ENCODE results near the gene CALHM2.

CALHM2 gene

GRCh38 chr10:103451831-103452505, at the start of gene CALHM2:
TSS of gene CALHM2 (minus strand) at chr10:103452370. CDS start at chr10:103449941, 2,429 bp downstream.
- peak within 1 kb of the TSS; percentile 96 for H3K4me3 Mint-ChIP-seq
- no peaks in the 10 kb centered on the region for H3K9me3 Mint-ChIP-seq
- peaks cover 33% of the 10 kb centered on the region for H3K36me3 Mint-ChIP-seq
- peak; percentile 86 for ATAC-seq
- H3K27me3 Mint-ChIP-seq = no peaks in the 10 kb centered on the region
- H3K27ac Mint-ChIP-seq = peak within 1 kb of the TSS; percentile 88
- peaks cover 62% of the 10 kb centered on the region for H3K4me1 Mint-ChIP-seq

GRCh38 chr10:103501186-103501585, 49.0 kb upstream of the CALHM2 start:
- peaks cover 6% of the 10 kb centered on the region for H3K4me1 Mint-ChIP-seq
- H3K4me3 Mint-ChIP-seq = no peak overlapping the region
- H3K27me3 Mint-ChIP-seq = peaks cover 71% of the 10 kb centered on the region
- ATAC-seq = no peak
- H3K9me3 Mint-ChIP-seq = no peaks in the 10 kb centered on the region
- no peaks in the 10 kb centered on the region for H3K36me3 Mint-ChIP-seq
- no peak overlapping the region for H3K27ac Mint-ChIP-seq

- Mint-ChIP-seq H3K27ac (no peak overlapping the region), H3K4me1 (peaks cover 6% of the 10 kb centered on the region), H3K36me3 (no peaks in the 10 kb centered on the region), H3K9me3 (no peaks in the 10 kb centered on the region), H3K4me3 (no peak overlapping the region), H3K27me3 (peaks cover 67% of the 10 kb centered on the region)
- no peak for ATAC-seq
Observed at GRCh38 chr10:103500481-103500880, 48.3 kb upstream of the CALHM2 start.

GRCh38 chr10:103499881-103500280, 47.7 kb upstream of the CALHM2 start:
- Mint-ChIP-seq H3K9me3 (no peaks in the 10 kb centered on the region), H3K27ac (no peak overlapping the region), H3K27me3 (peaks cover 72% of the 10 kb centered on the region), H3K4me1 (peaks cover 6% of the 10 kb centered on the region), H3K36me3 (no peaks in the 10 kb centered on the region), H3K4me3 (no peak overlapping the region)
- no peak for ATAC-seq

- no peak overlapping the region for H3K27ac Mint-ChIP-seq
- H3K36me3 Mint-ChIP-seq = no peaks in the 10 kb centered on the region
- no peaks in the 10 kb centered on the region for H3K9me3 Mint-ChIP-seq
- ATAC-seq = no peak
- no peak overlapping the region for H3K4me3 Mint-ChIP-seq
- peaks cover 75% of the 10 kb centered on the region for H3K27me3 Mint-ChIP-seq
- H3K4me1 Mint-ChIP-seq = peaks cover 7% of the 10 kb centered on the region
Observed at GRCh38 chr10:103498936-103499638, 46.9 kb upstream of the CALHM2 start.

- Mint-ChIP-seq H3K4me1 (peaks cover 18% of the 10 kb centered on the region), H3K36me3 (no peaks in the 10 kb centered on the region), H3K27ac (no peak overlapping the region), H3K9me3 (no peaks in the 10 kb centered on the region), H3K4me3 (no peak overlapping the region), H3K27me3 (peaks cover 71% of the 10 kb centered on the region)
- ATAC-seq = no peak
Observed at GRCh38 chr10:103497161-103497915, 45.2 kb upstream of the CALHM2 start.

GRCh38 chr10:103495321-103495720, 43.2 kb upstream of the CALHM2 start:
- Mint-ChIP-seq H3K4me3 (no peak overlapping the region), H3K27me3 (peaks cover 61% of the 10 kb centered on the region), H3K27ac (no peak overlapping the region), H3K4me1 (peaks cover 32% of the 10 kb centered on the region), H3K9me3 (no peaks in the 10 kb centered on the region), H3K36me3 (no peaks in the 10 kb centered on the region)
- ATAC-seq = no peak

- Mint-ChIP-seq H3K27me3 (peaks cover 51% of the 10 kb centered on the region), H3K4me3 (peak overlapping the region; percentile 58), H3K4me1 (peaks cover 43% of the 10 kb centered on the region), H3K27ac (no peak overlapping the region), H3K9me3 (no peaks in the 10 kb centered on the region), H3K36me3 (no peaks in the 10 kb centered on the region)
- ATAC-seq = peak; percentile 27
Observed at GRCh38 chr10:103493916-103494877, 42.0 kb upstream of the CALHM2 start.

- H3K27ac Mint-ChIP-seq = no peak within 1 kb of the TSS
- H3K9me3 Mint-ChIP-seq = no peaks in the 10 kb centered on the region
- H3K4me1 Mint-ChIP-seq = peaks cover 43% of the 10 kb centered on the region
- peak within 1 kb of the TSS; percentile 78 for H3K4me3 Mint-ChIP-seq
- peaks cover 47% of the 10 kb centered on the region for H3K27me3 Mint-ChIP-seq
- H3K36me3 Mint-ChIP-seq = no peaks in the 10 kb centered on the region
- peak; percentile 2 for ATAC-seq
Observed at GRCh38 chr10:103493362-103493915, 41.3 kb upstream of the CALHM2 start, which contains the start of gene NEURL1. TSS of gene NEURL1 (plus strand) at chr10:103493705. CDS start at chr10:103494388, 683 bp downstream.

- H3K36me3 Mint-ChIP-seq = no peaks in the 10 kb centered on the region
- no peaks in the 10 kb centered on the region for H3K9me3 Mint-ChIP-seq
- ATAC-seq = no peak
- H3K27me3 Mint-ChIP-seq = peaks cover 47% of the 10 kb centered on the region
- H3K4me1 Mint-ChIP-seq = peaks cover 43% of the 10 kb centered on the region
- H3K27ac Mint-ChIP-seq = no peak overlapping the region
- peak overlapping the region; percentile 78 for H3K4me3 Mint-ChIP-seq
Observed at GRCh38 chr10:103492655-103493261, 40.6 kb upstream of the CALHM2 start.

GRCh38 chr10:103491729-103492364, 39.7 kb upstream of the CALHM2 start:
- peak overlapping the region; percentile 25 for H3K27ac Mint-ChIP-seq
- no peaks in the 10 kb centered on the region for H3K36me3 Mint-ChIP-seq
- H3K4me1 Mint-ChIP-seq = peaks cover 43% of the 10 kb centered on the region
- H3K27me3 Mint-ChIP-seq = peaks cover 38% of the 10 kb centered on the region
- no peak for ATAC-seq
- no peaks in the 10 kb centered on the region for H3K9me3 Mint-ChIP-seq
- H3K4me3 Mint-ChIP-seq = no peak overlapping the region

GRCh38 chr10:103490986-103491314, 38.8 kb upstream of the CALHM2 start:
- Mint-ChIP-seq H3K4me3 (no peak overlapping the region), H3K36me3 (no peaks in the 10 kb centered on the region), H3K9me3 (no peaks in the 10 kb centered on the region), H3K27me3 (peaks cover 36% of the 10 kb centered on the region), H3K4me1 (peaks cover 43% of the 10 kb centered on the region), H3K27ac (peak overlapping the region; percentile 25)
- peak; percentile 51 for ATAC-seq

GRCh38 chr10:103487410-103487708, 35.2 kb upstream of the CALHM2 start:
- peaks cover 6% of the 10 kb centered on the region for H3K27me3 Mint-ChIP-seq
- ATAC-seq = no peak
- H3K4me3 Mint-ChIP-seq = no peak overlapping the region
- peaks cover 25% of the 10 kb centered on the region for H3K4me1 Mint-ChIP-seq
- no peak overlapping the region for H3K27ac Mint-ChIP-seq
- H3K9me3 Mint-ChIP-seq = no peaks in the 10 kb centered on the region
- H3K36me3 Mint-ChIP-seq = no peaks in the 10 kb centered on the region

All from stimulated activated memory B cell treated with anti-CD40 and anti-IgM and Interleukin-4, amounts not matched to agents 10 μg/mL and 1 μg/mL and 100 μg/mL, for 72 hours (primary cell).